ENCODE results near the gene FAM89B. TPM values are rescaled to one million over a fixed set of nuclear protein-coding genes. Genes with fewer than 3 reads are reported as not detected.

Gene FAM89B
- total RNA-seq, 4 donors from 2014 or later, result 30.8 to 44.6 (median 32.4) TPM

DNA sequence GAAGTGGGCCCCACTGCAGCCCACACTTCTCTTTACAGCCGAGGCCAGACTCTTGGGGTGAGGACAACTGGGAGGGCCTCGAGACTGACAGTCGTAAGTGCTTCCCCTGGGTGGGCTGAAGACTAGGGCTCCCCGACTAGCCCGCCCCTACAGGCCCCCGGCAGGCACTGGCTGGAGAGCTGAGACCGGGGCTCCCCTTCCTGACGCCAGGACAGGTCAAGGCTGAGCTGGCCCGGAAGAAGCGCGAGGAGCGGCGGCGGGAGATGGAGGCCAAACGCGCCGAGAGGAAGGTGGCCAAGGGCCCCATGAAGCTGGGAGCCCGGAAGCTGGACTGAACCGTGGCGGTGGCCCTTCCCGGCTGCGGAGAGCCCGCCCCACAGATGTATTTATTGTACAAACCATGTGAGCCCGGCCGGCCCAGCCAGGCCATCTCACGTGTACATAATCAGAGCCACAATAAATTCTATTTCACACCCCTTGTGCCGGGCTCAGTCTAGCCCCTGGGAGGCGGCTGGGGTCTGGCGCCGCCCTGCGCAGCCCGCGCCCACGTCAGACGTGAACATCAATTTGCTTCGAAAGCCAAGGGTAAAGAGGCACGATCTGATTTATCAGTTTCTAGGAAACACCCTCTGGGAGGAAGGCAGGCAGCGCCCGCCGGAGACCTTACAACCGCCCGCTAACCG, 34.0 kb upstream of the FAM89B start:
- TF ChIP-seq POLR2A (IDR thresholded peaks at IDR 0.05), result no peak
- TF ChIP-seq, protein P1, sequence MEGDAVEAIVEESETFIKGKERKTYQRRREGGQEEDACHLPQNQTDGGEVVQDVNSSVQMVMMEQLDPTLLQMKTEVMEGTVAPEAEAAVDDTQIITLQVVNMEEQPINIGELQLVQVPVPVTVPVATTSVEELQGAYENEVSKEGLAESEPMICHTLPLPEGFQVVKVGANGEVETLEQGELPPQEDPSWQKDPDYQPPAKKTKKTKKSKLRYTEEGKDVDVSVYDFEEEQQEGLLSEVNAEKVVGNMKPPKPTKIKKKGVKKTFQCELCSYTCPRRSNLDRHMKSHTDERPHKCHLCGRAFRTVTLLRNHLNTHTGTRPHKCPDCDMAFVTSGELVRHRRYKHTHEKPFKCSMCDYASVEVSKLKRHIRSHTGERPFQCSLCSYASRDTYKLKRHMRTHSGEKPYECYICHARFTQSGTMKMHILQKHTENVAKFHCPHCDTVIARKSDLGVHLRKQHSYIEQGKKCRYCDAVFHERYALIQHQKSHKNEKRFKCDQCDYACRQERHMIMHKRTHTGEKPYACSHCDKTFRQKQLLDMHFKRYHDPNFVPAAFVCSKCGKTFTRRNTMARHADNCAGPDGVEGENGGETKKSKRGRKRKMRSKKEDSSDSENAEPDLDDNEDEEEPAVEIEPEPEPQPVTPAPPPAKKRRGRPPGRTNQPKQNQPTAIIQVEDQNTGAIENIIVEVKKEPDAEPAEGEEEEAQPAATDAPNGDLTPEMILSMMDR (IDR thresholded peaks at IDR 0.05), result no peak
- H3K9me3 ChIP-seq, result no peaks in the 10 kb centered on the region
- no peaks in the 10 kb centered on the region for H3K27me3 ChIP-seq
- no peak overlapping the region for H3K4me3 ChIP-seq
- H3K27ac ChIP-seq, result no peak overlapping the region
- DNase-seq, result no peak
- H3K4me1 ChIP-seq, result peaks cover 5 to 25% (median 13%) of the 10 kb centered on the region in 4 donors
- H3K36me3 ChIP-seq, result peaks cover 0 to 52% (median 0%) of the 10 kb centered on the region in 3 donors

GRCh38 chr11:65538915-65539743, 33.2 kb upstream of the FAM89B start:
- peaks cover 0 to 55% (median 0%) of the 10 kb centered on the region in 3 donors for H3K36me3 ChIP-seq

DNA sequence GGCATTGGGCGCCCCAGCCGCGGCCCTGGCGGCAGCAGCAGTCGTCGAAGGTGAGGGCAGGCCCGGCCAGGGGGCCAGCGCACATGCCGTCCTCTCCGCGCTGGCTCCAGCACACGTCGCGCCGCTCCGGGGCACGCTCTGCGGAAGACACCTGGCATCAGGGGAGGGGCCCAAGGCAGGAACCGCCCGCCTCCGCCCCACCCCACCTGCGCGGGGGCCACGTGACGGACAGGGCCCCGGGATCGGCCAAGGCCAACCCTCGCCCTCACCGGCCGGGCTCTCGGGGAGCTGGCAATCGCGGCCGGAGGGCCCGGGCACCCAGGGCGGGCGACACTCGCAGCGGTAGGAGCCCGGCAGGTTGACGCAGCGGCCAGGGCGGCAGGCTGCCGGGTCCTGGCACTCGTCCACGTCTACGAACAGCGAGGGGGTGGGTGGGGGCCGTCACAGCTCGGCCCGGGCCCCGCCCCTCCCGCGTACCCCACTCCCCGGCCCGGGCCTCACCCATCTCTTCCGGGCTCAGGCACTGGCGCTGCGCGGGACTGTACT, 32.5 kb upstream of the FAM89B start:
- H3K27ac ChIP-seq, result peak overlapping the region; percentile 86 to 96 (median 93)
- DNase-seq, result peak; percentile 73 to 91 (median 89)
- TF ChIP-seq POLR2A (IDR thresholded peaks at IDR 0.05), result peak; percentile 46 to 62
- TF ChIP-seq, protein P1 (IDR thresholded peaks at IDR 0.05), result no peak
- H3K4me1 ChIP-seq, result peaks cover 5 to 25% (median 13%) of the 10 kb centered on the region in 4 donors
- peak overlapping the region; percentile 44 to 69 (median 61) for H3K4me3 ChIP-seq
- H3K36me3 ChIP-seq, result peaks cover 0 to 53% (median 0%) of the 10 kb centered on the region in 3 donors
- H3K27me3 ChIP-seq, result no peaks in the 10 kb centered on the region
- no peaks in the 10 kb centered on the region for H3K9me3 ChIP-seq

More at GRCh38 chr11:65538915-65539743, 33.2 kb upstream of the FAM89B start:
- Histone ChIP-seq H3K27ac (peak overlapping the region; percentile 86 to 96 (median 93)), H3K4me3 (peak overlapping the region; percentile 44 to 69 (median 61)), H3K27me3 (no peaks in the 10 kb centered on the region), H3K9me3 (no peaks in the 10 kb centered on the region), H3K4me1 (peaks cover 5 to 25% (median 13%) of the 10 kb centered on the region in 4 donors)
- TF ChIP-seq, protein P1 (IDR thresholded peaks at IDR 0.05), result no peak
- TF ChIP-seq POLR2A (IDR thresholded peaks at IDR 0.05), result no peak
- DNase-seq, result no peak

DNA sequence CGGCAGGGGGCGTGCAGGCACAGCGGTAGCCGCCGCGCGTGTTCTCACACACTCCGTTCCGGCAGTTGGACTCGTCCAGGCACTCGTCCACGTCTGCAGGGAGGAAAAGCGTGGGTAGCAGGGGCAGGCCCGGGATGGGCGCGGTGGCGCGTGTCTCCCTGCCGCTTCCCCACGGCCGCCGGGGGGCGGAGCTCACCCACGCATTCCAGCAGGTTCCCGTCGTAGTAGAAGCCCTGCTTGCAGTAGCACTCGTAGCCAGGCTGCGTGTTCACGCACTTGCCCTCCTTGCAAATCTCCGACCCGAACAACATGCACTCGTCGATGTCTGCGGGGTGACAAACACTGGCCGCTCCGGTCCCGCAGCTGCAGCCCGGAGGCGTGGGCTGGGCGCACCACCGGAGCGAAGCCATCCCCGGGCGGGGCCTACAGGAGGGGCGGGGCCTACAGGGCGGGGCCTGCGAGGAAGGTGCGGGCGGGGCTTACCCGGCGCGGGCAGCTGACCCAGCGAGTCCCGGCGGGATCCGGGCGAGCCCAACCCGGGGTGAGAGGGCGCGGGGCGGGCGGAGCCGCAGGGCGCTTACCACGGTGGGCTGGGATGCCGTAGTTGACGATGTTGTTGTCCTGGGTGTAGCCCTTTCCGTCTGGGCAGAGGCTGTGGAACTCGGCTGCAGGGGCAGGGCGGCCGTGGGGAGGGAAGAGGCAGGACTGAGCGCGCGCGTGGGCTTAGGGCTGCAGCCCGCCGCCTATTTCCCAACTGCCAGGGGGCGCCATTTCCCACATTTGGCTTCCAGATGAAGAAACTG, 31.8 kb upstream of the FAM89B start:
- DNase-seq, result peak; percentile 91 to 97 (median 96)
- peak overlapping the region; percentile 44 to 69 (median 61) for H3K4me3 ChIP-seq
- peak in 1 of 2 donors; percentile 21 for TF ChIP-seq POLR2A (IDR thresholded peaks at IDR 0.05)
- TF ChIP-seq, protein P1 (IDR thresholded peaks at IDR 0.05), result peak; percentile 85 to 96 (median 92)
- H3K27ac ChIP-seq, result peak overlapping the region; percentile 86 to 96 (median 93)
- H3K27me3 ChIP-seq, result no peaks in the 10 kb centered on the region
- H3K36me3 ChIP-seq, result peaks cover 0 to 46% (median 0%) of the 10 kb centered on the region in 3 donors
- H3K9me3 ChIP-seq, result no peaks in the 10 kb centered on the region
- peaks cover 5 to 25% (median 13%) of the 10 kb centered on the region in 4 donors for H3K4me1 ChIP-seq
